ENCODE data around the gene CAMTA1.
"Not testable (repeated sequence)": the region's sequence is repeated elsewhere in the genome, so short reads cannot be mapped to it uniquely, and the experiment has no call there.

CAMTA1 gene

DNA sequence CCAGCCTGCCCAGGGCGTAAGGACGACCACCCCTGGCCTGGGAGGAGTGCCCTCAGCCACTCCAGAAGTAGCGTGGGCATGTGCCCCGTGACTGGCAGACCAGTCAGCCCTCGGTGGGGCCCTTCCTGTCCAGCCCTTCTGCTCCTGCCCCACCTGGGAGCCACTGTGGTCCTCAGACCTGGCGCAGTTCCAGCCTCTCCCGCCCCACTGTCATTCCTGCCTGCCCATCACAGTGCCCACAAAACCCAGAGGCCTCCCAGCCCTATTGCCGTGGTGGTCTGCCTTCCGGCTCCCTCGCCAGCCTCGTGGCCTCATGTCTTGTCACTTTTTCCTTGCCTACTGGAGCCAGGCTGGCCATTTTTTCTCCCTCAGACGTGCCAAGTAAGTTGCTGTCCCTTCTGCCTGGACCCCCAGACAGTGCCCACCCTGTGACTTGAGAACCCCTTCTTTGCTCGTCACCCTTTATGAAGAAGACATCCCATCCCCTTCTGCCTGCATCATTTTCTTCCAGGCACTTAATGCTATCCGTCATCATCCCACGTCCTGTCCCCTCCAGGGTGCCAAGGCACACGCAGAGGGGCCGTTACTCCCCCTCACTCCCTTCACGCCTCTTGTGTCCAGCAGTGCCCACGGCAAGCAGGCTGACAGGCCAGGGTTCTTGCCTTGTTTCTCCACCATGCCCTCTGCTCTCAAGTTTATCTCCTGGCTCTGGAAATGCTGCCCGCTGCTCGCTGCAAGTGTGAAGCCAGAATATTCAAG, 122.6 kb downstream of the CAMTA1 start:
- DNase-seq (ENCODE audit: low spot score), result no peak

DNA sequence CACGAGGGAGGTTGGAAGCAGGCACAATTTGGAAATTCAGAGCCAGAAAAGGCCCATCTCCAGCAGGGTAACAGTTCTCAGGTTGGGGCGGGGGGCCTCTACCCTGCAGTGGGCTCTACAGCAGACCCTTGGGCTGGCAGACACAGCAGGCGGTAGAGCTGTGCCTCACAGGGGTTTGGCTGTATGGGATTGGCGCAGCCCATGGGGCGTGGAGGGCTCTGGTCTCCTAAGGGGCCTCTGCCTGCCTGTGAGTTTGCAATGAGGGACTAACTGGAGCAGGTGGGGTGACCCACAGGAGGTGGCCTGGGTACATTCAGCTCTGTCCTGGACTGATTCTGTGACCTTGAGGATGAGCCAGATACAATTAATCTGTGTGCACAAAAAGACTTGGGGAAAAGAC, 124.1 kb downstream of the CAMTA1 start:
- DNase-seq (ENCODE audit: low spot score), result no peak

DNA sequence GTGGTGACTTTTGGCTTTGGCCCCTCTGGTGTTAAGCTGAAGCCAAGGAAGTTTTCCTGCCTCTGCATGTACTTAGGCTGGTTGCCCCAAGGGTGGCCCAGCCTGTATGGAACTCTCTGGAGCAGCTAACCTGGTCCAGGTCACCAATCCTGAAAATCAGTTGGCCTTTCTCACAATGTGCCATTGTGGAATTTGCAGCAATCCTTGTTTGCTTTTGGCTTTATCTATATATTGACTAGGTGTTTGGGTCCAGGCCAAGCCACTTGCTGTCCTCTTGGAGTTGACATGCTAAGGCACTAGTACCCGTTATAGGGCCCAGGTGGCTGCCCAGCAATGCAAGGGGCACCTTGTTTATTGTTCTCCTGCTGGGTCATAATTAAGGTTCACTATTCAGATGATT, 124.6 kb downstream of the CAMTA1 start:
- peak; percentile 62 for DNase-seq (ENCODE audit: low spot score)

DNA sequence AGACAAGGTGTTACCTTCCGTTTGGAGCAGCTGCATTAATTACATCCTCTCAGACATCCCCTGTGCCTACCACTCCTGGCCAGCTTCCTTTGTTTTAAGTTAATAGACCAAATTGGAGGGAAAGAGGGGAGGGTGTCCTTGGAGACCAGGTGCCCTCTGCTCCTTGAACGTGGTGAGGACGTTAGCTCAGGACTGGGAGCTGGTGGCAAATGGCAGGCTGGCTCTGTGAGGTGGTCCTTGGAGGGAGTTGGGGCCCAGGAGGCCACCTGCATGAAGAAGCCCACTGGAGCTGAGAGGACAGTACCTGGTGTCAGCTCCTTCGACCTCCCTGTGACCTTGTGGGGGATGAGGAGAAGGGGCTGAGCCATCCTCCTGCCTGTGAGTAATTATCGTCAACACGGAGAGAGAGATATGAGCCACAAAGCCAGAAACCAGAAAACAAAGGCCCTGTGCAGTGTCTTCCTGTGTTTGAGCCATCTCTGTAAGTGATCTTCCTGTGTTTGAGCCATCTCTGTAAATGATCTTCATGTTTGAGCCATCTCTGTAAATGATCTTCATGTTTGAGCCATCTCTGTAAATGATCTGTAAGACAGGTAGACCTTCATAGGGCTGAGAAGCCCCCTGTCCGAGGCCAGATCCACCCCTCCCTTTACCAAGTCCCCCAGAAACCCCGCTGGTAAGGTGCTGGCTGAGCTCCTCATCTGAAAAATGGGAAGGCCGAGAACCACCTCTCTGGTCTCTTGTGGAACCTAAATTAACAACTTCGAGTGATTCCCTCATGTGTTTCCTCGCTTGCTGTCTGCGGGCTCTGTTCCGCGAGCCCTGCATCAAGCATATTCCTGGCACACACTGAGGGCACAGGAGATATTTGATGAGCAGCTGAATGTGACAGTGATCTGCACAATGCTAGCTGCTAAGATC, 126.0 kb downstream of the CAMTA1 start:
- no peak for DNase-seq (ENCODE audit: low spot score)

DNA sequence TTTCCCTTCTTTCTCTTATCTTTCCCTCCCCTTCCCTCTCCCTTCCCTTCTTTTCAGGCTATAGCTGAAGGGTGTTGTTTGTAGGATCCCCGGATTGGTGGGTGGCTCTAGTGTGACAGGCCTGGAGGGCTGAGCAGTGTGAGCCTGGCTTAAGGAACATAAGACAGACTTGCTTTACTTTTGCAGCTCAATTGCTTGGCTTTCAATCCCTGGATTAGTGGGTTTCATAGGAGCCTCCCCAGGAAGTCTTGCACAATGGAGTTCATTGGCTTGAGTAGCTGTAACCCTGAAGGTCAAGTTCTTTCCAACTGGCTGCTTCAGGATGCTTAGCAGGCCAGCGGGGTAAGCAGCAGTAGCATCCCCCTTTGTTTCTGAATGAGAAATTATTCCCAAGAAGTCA, 126.7 kb downstream of the CAMTA1 start:
- no peak for DNase-seq (ENCODE audit: low spot score)

DNA sequence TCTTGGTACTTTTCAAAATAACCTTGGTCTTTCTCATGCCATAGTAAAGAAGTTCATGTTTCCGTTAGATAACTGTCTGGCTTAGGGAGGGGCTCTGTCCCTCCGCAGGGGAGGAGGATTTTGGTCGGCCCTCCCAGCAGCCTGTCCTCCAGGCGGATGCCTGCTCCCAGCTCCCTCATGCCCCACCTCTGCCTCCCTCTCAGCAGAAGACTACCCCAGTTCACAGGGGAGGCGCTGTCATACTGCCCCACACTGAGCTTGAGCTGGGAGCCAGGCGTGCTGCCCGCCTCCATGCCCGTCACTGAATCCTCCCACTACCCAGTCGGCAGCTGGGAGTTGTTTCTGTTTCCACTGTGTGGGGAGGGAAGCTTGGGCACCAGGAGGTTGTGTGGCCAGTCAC, 127.3 kb downstream of the CAMTA1 start:
- DNase-seq (ENCODE audit: low spot score), result no peak

DNA sequence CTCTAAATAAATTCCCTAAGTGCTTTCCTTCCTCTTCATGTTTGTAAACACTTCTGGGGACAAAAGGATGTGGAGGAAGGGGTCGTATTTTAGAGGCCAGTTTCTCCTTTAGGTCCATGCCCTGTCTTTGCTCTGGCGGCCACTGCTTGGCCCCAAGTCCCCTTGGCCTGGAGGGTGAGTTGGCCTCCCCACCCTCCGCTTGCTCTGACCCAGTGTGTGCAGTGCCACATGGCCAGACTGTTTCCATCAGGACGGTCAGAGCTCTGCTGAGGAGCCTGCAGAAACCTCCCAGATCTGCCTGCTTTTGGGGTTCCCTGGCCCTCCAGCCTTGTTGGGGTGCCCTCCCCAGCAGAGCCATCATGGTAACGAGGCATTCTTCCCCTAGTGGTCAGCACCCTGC, 127.8 kb downstream of the CAMTA1 start:
- no peak for DNase-seq (ENCODE audit: low spot score)

DNA sequence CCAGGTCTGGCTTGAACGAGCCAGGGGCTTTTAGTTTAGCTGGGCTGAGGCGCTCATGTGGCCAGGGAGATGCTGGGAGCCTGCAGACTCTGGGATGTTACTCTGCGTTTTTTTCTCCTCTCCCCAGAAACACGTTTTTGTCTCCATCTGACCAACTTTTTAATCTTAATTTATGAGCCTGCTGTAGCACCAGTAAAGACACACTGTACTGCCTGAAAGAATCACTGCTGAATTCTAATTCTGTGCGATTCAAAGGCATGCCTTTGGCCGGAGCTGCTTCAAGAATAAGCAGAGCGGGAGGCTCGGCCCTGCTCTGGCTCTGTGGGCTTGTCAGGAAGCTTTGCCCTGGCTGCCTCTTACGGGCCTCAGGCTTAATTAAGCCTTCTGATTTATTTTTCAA, 129.5 kb downstream of the CAMTA1 start:
- DNase-seq (ENCODE audit: low spot score), result no peak

DNA sequence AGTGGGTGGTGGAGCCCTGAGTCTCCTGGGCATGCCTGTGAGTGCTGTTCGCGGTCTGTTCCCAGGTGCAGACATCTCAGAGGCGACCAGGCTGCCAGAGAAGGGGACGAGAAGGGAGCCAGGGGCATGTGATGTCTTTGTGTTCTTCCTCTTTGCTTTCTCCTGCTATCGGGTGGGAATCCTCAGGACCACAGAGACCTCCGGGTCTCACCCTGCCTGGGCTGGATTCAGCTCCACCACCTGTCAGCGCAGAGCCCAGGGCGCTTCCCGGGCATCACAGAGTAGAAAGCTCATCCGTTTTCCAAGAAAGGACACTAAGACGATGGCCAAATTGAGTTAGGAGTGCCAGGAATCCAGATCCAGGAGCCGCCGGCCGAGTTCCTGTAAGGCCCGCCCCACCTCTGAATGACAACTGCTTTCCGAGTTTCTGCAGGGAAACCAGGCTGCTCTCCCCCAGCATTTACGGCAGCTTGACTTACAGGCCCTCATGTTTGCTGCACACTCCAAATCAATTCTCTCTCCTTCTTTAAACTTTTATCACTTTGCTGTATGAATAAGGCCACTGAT, 130.8 kb downstream of the CAMTA1 start:
- no peak for DNase-seq (ENCODE audit: low spot score)

DNA sequence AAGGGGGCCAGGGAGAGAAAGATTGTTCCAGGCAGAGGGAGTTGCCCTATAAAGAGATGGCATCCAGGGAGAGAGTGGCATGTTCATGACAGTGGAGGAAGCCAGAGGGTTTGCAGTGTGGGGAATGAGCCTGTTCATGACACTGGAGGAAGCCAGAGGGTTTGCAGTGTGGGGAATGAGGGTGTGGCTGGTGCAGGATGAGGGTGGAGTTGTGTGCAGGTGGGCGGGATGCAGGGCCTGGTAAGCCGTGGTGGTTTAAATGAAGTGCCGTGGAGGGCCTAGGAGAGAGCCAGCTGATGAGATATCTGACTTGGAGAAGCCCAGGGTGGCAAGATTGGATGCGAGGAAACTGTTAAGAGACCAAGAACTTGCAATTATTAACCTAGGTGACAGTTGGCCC, 131.8 kb downstream of the CAMTA1 start:
- DNase-seq (ENCODE audit: low spot score), result no peak

DNA sequence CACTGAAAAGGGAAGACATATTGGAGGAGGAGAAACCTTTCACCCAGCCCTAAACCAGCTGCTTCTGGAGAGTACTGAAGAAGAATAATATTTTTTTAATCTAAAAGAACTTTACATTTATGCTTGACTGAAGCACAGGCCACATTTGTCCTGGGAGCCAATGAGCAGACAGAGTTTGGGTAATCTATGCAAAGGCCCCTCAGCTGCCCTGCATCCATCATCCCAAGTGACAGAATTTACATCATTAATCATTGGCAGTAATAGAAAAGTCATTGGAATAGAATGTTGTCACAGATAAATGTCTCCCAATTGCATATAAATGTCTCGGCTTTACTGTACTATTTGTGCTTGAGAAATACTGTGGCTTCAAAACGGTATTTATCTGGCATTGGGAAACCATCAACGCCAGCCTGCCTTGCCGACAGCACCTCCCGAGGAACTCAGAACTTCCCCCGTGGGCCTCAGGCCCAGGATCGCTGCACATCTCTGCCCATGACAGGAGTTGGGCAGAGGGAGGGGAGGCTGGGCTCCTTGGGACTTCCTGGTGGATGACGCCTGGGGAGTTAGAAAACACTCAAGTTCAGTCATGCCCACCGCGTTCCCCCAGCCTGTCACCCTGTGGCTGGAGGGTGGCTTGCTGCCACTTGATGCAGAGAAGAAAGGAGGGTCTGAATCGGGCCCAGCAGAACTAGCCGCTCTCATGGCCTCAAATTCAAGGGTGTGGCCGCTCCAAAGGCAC, 133.1 kb downstream of the CAMTA1 start:
- no peak for DNase-seq (ENCODE audit: low spot score)

DNA sequence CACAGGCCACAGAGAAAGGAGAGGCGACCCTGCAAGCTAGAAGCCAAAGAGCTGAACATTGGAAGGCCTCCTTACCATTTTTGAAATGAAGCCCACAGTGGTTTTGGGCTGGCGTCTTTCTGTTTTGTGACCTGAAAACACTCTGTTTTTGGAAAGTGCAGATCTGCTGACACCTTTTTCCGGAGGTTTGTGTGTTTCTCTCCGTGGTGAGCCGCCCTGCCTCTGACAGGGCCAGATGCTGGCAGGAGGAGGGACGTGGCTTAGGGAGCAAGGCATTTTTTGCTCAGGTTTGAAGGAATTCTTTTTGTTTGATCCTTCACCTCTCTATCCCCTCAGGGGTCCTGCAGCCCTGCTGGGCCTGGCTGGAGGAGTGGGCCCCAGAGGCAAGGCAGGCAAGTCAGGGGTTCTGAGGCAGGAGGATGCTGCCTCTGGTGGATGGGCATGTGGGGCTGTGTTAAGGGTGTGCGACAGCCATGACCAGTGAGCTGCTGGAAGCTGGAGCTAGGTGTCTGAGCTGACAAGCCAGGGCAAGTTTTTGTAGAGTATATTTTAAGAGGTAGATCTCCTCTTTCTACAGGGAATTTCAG, 133.8 kb downstream of the CAMTA1 start:
- DNase-seq (ENCODE audit: low spot score), result no peak

DNA sequence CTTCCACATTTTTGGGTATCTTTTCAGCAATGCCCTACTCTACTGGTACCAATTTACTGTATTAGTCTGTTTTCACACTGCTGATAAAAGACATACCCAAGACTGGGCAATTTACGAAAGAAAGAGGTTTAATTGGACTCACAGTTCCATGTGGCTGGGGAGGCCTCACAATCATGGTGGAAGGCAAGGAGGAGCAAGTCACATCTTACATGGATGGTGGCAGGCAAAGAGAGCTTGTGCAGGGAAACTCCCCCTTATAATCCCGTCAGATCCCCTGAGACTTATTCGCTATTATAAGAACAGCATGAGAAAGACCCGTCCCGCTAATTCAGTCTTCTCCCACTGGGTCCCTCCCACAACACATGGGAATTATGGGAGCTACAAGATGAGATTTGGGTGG, 136.3 kb downstream of the CAMTA1 start:
- DNase-seq (ENCODE audit: low spot score), result not testable (repeated sequence)

DNA sequence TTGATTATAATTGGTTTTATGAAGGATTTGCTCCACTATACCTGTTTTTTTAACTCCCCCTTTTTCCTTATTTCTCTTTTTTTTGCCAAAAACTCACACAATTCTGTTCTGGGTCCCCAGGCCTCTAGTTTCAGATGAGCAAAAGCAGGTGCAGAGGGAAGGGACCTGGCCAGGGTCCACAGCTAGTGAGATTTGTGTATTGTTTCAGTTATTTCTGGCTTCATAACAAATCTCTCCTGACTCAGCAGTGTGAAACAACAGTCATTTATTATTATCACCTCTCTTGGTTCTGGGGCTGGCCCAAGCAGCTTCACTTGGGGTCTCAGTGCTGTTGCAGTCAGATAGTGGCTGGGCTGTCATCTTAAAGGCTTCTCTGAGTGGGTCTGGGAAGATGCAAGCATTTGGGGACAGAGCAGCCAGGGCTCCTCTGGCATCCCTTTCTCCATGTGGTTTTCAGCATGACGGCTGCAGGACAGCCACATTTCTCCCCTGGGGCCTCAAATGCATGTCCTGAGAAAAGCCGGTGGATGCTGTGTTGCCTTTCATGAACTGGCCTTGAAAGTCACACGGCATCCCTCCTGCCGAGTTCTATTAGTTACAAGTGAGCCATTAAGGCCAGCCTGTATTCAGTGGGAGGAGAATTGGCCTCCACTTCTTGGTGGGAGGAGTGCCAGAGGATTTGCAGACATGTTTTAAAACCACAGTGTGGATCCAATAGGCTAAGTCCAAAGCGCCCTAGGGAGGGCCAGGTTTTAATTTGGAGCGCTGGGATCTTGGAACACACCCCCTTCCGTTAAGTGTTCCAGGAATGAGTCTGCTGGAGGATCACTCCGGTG, 137.1 kb downstream of the CAMTA1 start:
- DNase-seq (ENCODE audit: low spot score), result no peak

DNA sequence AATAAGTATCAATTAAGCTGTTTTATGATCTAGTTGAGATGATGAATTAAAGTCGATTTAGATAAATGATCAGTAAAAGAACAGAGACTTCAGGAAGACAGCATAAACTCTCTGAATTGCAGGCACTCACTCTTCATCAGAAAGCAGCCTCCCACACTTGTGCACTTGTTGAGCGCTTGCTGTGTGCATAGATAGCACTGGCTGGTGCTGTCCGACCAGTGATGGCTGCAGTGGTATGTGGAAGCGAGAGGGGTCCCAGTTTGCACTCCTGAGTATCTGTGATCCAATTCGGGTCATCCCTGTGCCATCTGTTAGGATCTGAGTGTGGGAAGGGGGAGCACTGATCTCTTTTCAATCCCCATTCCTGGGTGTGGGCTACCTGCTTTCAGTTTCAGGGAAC, 137.8 kb downstream of the CAMTA1 start:
- no peak for DNase-seq (ENCODE audit: low spot score)

DNA sequence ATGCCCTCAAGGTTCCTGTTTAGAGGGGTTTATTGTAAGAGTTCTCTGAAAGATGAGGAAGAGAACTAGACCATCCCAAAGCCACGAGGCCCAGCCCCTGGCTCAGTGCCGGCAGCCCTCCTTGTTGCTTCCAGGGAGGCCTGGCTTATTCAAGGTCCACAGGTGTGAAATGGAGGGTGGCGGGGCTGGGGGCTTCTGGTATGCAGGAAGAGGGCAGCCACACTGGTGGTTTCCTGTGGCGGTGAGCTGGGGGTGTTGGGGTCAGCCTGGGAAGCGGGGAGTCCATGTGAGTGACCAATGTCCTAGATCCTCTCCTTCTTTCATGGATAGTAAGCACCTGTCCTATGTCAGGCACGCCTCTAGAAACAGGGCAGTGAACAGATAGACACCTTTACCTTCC, 138.2 kb downstream of the CAMTA1 start:
- no peak for DNase-seq (ENCODE audit: low spot score)

DNA sequence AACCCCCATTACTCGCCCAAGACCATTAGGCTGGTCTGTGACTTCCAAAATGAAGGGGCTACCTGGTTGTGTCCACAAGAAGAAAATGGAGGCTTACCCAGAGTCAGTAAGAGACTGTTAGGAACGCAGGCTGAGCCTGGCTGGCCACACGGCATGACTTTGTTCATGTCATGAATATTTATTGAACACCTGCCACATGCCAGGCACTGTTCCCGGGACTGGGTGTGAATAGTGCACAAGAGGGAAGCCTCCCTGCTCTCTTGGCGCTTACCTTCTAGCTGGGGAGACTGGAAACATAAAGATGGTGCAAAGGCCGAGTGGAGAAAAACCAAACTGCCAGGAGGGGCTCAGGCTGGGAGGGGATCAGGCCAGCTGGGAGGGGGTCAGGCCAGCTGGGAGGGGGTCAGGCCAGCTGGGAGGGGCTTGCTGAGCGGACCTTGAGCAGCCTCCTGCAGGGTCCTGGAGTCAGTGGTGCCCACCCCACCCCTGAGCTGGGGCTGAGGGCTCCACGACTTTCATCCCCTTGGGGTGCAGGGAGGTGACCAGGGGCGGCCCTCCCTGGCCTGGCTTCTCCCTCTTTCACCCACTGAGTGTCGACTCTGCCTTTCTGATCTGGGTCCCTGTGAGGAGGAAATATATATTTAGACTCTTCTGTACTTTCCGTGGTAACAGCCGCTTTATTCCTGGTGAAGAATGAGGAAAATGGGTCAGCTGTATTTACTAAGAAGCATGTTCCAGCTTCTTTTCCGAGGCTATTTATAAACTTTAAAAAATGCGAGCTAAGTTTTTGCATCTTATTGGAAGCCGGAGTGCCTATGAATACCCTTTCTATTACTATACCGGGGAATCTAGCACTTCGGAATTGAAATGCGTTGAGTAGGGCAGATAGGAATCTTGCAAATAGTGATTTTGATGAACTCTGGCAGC, 139.0 kb downstream of the CAMTA1 start:
- no peak for DNase-seq (ENCODE audit: low spot score)

DNA sequence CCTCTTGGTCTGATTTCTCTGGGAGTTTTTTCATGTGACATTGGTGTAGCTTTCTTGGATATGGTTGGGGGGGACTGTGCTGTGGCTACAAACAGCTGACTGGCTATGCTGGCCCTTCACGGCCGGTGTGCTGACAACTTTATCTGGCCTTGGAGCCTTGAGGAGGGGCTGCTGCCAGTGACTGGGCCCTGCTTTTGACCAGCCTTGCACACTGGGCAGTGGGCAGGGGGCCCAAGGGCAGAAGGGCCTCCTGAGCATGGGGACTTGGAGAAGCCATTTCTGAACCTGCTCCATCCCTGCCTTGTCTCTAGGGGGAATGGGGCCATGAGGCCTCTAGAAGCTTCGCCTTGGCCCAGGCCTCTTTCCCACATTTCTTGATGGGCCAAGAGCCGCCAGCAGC, 139.6 kb downstream of the CAMTA1 start:
- no peak for DNase-seq (ENCODE audit: low spot score)

DNA sequence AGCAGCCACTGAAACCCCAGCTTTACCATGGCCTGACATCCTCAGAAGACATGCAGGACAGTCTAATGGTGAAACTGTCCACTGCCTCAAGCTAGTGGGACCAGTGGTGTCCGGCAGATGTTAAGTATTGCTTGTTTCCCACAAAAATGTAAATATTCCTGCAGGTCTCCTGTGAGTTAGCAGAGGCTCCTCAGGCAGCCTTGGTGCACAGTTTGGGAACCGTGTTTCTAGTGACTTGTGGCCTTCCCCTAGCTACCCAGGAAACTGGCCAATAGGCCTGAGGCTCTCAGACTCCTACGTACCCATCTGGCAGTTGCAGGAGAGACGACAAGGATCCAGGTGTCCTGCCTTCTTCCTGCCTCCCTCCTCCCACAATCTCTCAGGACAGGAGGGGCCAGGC, 142.4 kb downstream of the CAMTA1 start:
- DNase-seq (ENCODE audit: low spot score), result no peak

All from HuH-7.5 (cell line).